ENCODE results near the gene CADM2. TPM values are rescaled to one million over a fixed set of nuclear protein-coding genes. Genes with fewer than 3 reads are reported as not detected.

Gene CADM2
- total RNA-seq, 1 experiment from 2014 or later: 1.3 TPM

DNA sequence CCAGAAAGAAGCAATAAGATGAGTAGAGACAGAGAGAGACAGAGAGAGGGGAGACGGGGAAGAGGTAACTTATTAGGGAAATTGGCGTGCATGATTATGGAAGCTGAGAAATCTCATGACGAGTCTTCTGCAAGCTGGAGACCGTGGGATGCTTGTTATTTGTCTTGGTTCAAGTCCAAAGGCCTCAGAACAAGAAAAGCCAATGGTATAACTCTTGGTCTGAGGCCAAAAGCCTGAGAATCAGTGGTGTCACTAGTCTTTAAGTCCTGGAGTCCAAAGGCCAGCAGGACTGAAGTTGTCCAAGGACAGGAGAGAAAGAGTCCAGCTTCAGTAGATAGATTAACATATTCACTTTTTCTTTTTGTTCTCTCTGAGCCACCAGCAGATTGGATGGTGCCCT lies 613.6 kb downstream of the CADM2 start:
- no peak overlapping the region for H3K4me3 Mint-ChIP-seq (ENCODE audit: low read depth, unreplicated experiment)
- DNase-seq: no peak
- CTCF ChIA-PET: interaction anchor here (0.5 kb wide), 1 partner anchor 790 kb away, joined by 4 read pairs; no protein-coding TSS in a partner anchor
- no peaks in the 10 kb centered on the region for H3K36me3 Mint-ChIP-seq (ENCODE audit: insufficient read depth, unreplicated experiment)
- intact Hi-C loops (cut with micrococcal nuclease; ENCODE audit: unreplicated experiment): loop anchor here (10.0 kb wide), 1 partner anchor 598 kb away; no protein-coding TSS in a partner anchor
- H3K9me3 Mint-ChIP-seq (ENCODE audit: low read depth, unreplicated experiment): no peaks in the 10 kb centered on the region
- no TSS peak for BruUV-seq (replicated peaks)
- no peak overlapping the region for H3K27ac Mint-ChIP-seq (ENCODE audit: unreplicated experiment)
- peaks cover 19% of the 10 kb centered on the region for H3K4me1 Mint-ChIP-seq (ENCODE audit: low read depth, unreplicated experiment)
- TF ChIP-seq, protein P1, sequence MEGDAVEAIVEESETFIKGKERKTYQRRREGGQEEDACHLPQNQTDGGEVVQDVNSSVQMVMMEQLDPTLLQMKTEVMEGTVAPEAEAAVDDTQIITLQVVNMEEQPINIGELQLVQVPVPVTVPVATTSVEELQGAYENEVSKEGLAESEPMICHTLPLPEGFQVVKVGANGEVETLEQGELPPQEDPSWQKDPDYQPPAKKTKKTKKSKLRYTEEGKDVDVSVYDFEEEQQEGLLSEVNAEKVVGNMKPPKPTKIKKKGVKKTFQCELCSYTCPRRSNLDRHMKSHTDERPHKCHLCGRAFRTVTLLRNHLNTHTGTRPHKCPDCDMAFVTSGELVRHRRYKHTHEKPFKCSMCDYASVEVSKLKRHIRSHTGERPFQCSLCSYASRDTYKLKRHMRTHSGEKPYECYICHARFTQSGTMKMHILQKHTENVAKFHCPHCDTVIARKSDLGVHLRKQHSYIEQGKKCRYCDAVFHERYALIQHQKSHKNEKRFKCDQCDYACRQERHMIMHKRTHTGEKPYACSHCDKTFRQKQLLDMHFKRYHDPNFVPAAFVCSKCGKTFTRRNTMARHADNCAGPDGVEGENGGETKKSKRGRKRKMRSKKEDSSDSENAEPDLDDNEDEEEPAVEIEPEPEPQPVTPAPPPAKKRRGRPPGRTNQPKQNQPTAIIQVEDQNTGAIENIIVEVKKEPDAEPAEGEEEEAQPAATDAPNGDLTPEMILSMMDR (IDR thresholded peaks at IDR 0.05; ENCODE audit: unreplicated experiment): no peak
- H3K27me3 Mint-ChIP-seq (ENCODE audit: unreplicated experiment): no peaks in the 10 kb centered on the region

DNA sequence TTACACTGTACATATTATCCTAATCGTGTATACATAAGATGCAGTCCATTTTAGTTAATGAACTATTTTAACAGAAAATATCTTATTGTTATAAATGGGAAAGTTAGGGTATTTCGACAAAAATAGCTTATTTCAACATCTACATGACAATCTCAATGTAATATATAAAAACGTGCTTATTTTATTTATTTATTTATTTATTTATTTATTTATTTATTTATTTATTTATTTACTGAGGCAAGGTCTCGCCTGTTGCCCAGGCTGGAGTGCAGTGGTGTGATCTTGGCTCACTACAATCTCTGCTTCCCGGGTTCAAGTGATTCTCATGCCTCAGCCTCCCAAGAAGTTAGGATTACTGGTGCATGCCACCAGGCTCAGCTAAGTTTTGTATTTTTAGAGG lies 614.2 kb downstream of the CADM2 start:
- H3K27me3 Mint-ChIP-seq (ENCODE audit: unreplicated experiment): no peaks in the 10 kb centered on the region
- TF ChIP-seq, protein P1 (IDR thresholded peaks at IDR 0.05; ENCODE audit: unreplicated experiment): no peak
- no peak overlapping the region for H3K4me3 Mint-ChIP-seq (ENCODE audit: low read depth, unreplicated experiment)
- intact Hi-C loops (cut with micrococcal nuclease; ENCODE audit: unreplicated experiment): loop anchor here (10.0 kb wide), 1 partner anchor 598 kb away; no protein-coding TSS in a partner anchor
- no peak overlapping the region for H3K27ac Mint-ChIP-seq (ENCODE audit: unreplicated experiment)
- H3K36me3 Mint-ChIP-seq (ENCODE audit: insufficient read depth, unreplicated experiment): no peaks in the 10 kb centered on the region
- H3K4me1 Mint-ChIP-seq (ENCODE audit: low read depth, unreplicated experiment): peaks cover 19% of the 10 kb centered on the region
- CTCF ChIA-PET: interaction anchor here (0.5 kb wide), 1 partner anchor 791 kb away, joined by 4 read pairs; no protein-coding TSS in a partner anchor
- DNase-seq: no peak
- no peaks in the 10 kb centered on the region for H3K9me3 Mint-ChIP-seq (ENCODE audit: low read depth, unreplicated experiment)
- no TSS peak for BruUV-seq (replicated peaks)

DNA sequence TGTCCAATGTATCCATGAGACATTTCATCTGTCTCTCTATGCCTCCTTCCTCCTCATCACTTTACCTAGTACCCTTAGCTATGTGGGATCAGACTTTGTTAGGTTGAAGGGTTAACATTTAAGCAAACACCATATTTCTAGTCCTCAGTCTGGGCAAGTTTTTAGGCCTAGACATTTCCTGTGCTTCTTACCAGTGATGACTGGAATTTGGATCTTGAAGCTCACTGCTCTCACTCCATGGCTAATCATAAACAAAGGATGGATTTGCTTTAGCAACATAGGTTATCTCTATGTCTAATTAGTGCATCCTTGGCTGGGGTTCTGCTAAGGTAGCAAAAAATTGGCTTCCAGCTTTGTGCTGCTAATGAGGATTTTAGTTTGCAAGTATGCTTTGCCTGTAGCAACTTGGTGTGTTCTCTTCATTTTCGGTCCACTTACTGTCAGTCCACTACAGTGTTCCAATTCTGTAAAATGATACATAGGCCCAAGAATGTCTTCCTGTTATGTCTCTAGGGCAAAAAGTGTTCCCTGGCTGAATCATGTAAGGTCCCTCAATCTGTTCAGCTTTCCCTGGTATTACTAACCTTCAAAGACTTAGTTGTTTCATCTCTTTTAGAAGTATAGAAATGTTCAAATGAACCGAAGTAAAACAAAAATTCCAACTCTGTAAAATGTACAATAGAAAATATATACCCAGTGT lies 615.4 kb downstream of the CADM2 start:
- DNase-seq: no peak
- Mint-ChIP-seq H3K4me1 (ENCODE audit: low read depth, unreplicated experiment) (peaks cover 19% of the 10 kb centered on the region), H3K9me3 (ENCODE audit: low read depth, unreplicated experiment) (no peaks in the 10 kb centered on the region), H3K36me3 (ENCODE audit: insufficient read depth, unreplicated experiment) (no peaks in the 10 kb centered on the region), H3K4me3 (ENCODE audit: low read depth, unreplicated experiment) (no peak overlapping the region), H3K27ac (ENCODE audit: unreplicated experiment) (no peak overlapping the region), H3K27me3 (ENCODE audit: unreplicated experiment) (no peaks in the 10 kb centered on the region)
- intact Hi-C loops (cut with micrococcal nuclease; ENCODE audit: unreplicated experiment): loop anchor here (10.0 kb wide), 1 partner anchor 599 kb away; no protein-coding TSS in a partner anchor
- no TSS peak for BruUV-seq (replicated peaks)
- TF ChIP-seq, protein P1 (IDR thresholded peaks at IDR 0.05; ENCODE audit: unreplicated experiment): no peak
- CTCF ChIA-PET: no interaction called here

DNA sequence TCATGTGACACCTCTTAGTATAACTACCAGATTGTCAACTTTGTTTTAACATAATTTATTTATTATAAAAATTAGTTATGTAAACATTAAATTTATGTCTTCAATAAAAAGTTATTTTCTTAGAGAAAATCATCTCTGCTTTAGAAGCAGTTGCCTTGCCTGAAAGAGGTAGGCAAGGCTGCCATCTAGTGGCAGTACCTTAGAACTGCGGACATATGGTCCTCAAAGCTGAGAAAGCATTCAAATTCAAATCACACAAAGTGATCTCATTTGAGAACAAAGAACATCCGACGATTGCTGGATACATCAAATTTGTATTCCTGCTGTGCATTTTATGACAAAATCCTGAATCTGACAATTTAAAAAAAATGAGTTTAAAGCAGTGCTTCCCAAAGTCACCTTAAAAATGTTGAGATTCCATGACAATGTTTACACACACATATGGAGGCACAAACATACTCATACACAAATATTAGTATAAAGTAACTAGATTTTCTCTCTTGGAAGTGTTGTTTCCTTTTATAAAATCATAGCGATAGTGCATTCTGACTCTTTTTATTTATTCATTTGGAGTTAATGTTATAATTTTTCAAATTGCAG lies 617.4 kb downstream of the CADM2 start:
- CTCF ChIA-PET: no interaction called here
- H3K4me3 Mint-ChIP-seq (ENCODE audit: low read depth, unreplicated experiment): no peak overlapping the region
- TF ChIP-seq, protein P1 (IDR thresholded peaks at IDR 0.05; ENCODE audit: unreplicated experiment): peak; percentile 61
- no peaks in the 10 kb centered on the region for H3K9me3 Mint-ChIP-seq (ENCODE audit: low read depth, unreplicated experiment)
- no peaks in the 10 kb centered on the region for H3K36me3 Mint-ChIP-seq (ENCODE audit: insufficient read depth, unreplicated experiment)
- H3K27ac Mint-ChIP-seq (ENCODE audit: unreplicated experiment): no peak overlapping the region
- intact Hi-C loops (cut with micrococcal nuclease; ENCODE audit: unreplicated experiment): loop anchor here (1.0 to 10.0 kb wide), 5 partner anchors 214 to 601 kb away; no protein-coding TSS in a partner anchor
- H3K4me1 Mint-ChIP-seq (ENCODE audit: low read depth, unreplicated experiment): peaks cover 19% of the 10 kb centered on the region
- H3K27me3 Mint-ChIP-seq (ENCODE audit: unreplicated experiment): no peaks in the 10 kb centered on the region
- peak; percentile 59 for DNase-seq
- BruUV-seq (replicated peaks): no TSS peak

Measured in Calu3 (cell line).